GM18517 (cell line): ENCODE data around the gene CREG2.
"Not testable (repeated sequence)": the region's sequence is repeated elsewhere in the genome, so short reads cannot be mapped to it uniquely, and the experiment has no call there.

ENCODE experiments used
- ATAC-seq: cut with Tn5 transposase; IDR thresholded peaks from one replicate; pipeline ENCODE4 v1.9.1; 2021; ENCODE audit warnings: mild to moderate bottlenecking, moderate library complexity; ENCODE audit not compliant: unreplicated experiment

The CREG2 gene

DNA sequence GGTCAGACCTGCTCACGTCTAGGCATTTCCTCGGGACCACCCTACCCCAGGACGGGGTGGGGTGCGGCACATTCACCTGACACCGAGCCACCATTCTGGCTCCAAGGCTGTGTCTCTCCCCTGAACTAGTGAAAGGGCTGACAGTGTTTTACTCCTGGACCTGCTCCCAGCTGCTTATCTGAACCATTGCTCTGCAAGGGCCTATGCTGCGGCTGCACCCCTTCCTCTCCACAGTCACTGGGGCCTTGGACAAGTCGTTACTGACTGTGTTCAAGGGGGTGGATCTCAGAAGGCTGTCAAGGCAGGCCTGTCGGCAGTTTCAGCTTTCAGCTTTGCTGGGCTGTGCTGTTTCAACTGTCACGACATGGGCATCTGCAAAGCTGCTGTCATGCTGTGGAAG, 11.7 kb downstream of the CREG2 start:
- ATAC-seq, result no peak

DNA sequence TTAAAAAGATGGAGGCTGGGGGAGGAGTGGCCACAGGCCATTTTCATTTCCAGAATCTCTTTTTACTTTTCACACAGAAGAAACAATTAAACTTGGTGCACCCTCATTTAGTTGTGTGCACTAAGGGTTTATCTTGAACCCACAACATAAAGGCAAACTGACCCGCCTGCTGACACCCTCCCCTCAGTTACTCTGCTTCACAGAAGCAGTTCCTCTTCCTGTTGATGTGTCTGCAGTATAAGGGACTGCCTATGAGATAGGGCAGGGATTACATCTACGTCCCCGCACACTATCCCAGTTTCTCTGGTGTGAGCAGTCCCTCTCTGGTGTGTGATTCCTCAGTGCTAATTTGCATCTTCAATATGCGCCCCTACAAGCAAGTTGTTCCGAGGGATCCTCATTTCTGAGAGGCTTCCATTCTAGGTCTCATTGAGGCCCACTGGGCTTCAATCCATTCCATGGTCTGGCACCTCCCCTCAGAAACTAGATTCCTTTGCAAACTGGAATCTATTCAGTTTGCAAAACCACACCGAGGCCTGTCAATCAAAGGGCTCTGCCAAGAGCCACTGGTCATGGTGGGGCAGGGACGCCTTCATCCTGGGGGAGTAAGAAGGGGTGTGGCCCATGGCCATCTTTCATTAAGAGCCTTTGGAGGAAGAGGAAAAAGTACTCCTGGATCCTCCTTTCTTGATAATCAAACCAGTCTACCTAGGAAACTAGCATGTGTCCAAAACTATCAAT, 12.3 kb downstream of the CREG2 start:
- no peak for ATAC-seq

DNA sequence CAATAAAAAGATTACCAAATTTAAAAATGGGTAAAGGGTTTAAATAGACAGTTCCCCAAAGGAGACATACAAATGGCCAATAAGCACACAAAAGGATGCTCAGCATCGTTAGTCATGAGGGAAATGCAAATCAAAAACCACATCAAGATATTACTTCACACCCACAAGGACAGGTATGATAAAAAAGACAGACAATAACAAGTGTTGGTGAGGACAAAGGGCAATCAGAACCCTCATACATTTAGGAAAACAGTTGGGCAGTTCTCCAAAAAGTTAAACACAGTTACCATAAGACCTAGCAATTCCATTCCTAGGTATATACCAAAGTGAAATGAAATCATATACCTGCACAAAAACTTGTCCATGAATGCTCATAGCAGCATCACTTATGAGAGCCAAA, 14.5 kb downstream of the CREG2 start:
- no peak for ATAC-seq

DNA sequence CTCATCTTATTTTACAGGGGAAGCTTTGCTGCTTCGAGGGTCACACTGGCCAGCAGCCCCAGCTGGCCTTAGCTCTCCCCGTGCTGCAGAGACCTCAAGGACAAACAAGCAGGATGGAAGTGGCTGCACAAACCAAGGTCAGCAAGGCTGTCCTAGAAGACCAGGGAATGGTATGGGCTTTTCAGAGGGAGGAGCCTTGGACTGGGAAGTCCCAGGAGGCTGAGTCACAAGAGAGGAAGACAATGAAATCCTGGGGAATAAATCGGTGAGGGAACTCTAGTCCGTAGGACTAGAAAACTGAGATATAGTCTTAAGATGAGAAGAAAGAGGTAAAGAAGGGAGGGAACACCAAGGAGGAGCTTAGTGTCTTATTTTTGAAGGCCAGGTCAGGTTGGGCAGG, 15.7 kb downstream of the CREG2 start:
- ATAC-seq, result no peak

DNA sequence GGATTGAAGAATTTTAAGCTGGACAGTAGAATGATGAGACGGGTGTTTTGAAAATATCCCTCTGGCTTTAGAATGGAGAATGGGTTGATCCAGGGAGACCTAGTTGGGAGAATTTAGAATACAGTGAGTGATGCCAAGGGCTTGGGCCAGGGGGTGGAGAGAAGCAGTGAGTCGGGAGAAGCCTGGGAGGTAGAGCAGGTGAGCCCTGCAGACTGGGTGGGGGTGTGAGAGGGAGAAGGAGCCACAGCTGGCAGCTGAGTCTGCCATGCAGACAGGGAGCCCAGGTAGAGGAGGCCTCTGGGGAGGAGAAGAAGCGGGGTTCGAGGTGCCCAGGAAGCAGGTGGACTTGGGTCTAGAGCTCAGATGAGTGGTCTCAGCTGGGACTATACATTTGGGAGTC, 18.2 kb downstream of the CREG2 start:
- no peak for ATAC-seq

DNA sequence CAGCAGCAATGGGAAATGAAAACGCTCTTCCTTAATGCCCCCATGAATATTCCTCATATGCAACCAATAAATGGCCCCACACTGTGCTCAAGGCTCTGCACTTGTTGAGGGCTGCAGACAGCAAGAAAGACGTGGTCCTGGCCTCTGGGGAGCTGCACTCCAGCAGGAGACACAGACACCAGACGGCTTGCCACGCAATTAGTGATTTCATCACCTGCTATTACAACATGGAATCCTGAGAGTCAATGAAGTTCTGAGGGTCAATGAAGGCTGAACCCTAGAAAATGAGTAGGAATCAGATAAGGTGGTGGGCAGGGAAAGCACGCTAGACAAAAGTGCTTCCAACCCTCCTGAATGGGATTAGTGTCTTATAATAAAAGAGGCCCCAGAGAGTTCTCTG, 18.9 kb downstream of the CREG2 start:
- no peak for ATAC-seq

DNA sequence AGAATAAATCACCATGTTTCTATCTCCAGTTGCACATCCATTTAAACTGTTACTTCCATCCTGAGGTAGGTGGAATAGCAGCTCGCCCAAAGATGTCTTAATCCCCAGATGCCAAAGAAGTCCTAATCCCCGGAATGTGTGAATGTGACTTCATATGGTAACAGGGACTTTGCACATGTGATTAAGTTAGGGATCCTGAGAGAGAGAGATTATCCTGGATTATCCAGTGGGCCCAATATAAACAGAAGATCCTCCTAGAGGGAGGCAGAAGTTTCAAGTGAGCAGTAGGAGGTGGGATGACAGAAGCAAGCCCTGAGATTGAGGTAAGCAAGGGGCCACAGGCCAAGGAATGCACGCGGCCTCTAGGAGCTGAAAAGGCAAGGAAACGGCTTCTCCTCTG, 19.8 kb downstream of the CREG2 start:
- no peak for ATAC-seq

DNA sequence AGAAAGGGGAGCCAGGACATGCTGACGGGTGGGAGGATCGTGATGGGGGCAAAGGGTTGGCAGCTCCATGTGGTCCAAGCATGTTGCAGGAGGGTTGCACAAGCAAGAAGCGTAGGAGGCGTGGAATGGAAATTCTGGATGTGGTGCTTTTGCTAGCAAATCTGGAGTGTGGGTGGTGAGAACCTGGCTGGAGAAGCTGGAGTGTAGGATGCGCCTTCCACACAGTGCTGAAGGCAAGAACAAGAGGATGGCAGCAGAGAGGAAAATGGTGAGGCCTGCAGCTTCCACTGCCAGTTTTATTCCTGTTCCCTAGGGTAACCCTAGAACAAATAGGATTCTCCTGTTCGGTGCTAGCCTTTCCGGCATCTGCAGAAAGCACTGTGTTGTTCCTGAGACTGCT, 22.4 kb downstream of the CREG2 start:
- ATAC-seq, result no peak

DNA sequence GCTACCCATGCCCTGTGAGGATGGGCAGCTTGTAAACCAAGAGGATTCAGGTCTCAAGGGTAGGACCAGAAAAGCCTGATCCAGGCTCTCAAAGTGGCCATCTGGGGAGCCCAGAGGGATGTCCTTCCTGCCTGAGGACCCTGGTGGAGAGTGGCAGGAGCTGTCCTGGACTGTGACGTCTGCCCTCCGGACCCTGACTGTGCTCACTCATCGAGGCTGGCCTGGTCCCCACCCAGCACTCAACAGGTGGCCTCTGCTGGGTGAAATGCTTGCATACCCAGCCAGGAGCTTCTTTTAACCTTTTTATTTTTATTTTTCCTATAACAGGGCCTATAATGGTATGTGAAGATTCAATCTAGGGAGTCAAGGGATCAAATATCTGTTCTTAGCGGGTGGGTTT, 24.5 kb downstream of the CREG2 start:
- ATAC-seq, result no peak

DNA sequence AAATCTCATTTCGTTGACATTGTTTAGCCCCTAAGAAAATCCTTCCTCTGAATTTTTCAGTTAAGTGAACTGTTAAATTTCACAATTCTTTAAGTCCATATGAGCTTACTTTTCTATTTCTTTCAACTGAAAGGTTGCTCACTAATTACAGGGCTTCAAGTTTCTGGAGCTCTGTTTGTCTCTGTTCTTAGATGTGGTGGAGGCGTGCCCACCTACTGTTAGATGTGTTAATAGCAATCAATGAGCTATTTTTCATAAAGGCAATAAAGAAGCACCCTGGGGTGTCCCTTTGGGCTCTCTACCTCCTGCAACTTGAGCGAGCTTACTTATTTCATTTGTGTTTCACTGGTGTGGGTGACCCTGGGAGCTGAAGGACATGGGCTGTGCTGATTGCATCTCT, 25.0 kb downstream of the CREG2 start:
- no peak for ATAC-seq

DNA sequence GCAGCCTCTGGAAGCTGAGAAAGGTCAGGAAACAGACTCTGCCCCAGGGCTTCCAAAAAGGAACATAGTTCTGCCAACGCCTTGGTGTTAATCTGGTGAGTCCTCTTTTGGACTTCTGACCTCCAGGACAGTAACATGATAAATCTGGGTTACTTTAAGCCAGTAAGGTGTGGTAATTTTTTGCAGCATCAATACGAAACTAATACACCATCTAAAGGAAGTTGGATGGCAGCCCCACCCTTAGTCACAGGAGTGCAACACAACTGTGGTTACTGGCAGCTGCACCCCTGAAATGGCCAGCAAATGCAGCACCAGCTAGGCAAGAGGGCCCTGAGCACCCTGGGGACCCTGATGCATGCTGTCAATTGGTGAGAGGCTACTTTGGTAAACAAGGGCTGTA, 25.8 kb downstream of the CREG2 start:
- ATAC-seq, result peak; percentile 49

DNA sequence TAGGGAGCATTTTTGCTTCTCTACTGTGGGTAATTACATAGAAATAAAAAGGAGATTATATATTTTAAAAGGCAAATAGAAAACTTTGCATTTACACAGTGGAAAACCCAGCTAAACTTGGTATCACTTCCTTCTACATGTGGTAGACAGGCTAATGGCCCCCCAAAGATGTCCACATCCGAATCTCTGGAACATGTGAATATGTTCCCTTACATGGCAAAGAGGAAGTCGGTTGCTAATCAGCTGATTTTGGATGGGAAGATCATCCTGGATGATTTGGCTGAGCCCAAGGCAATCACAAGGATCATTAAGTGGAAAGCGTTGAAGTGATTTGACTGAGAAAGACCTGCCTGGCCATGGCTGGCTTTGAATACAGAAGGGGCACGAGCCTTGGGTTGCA, 26.2 kb downstream of the CREG2 start:
- no peak for ATAC-seq

DNA sequence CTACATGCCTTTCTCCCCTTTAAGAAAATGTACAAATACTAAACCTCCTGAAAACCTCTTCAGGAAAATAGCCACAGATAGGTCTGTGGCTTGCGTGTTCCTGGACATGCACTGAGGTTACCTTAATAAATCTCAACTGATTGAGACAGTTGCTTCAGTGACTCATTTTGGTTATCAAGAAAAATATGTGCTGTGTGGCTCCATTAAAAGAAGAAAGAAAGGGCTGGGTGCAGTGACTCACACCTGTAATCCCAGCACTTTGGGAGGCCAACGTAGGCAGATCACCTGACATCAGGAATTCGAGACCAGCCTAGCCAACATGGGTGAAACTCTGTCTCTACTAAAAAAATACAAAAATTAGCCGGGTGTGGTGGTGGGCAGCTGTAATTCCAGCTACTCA, 27.1 kb downstream of the CREG2 start:
- no peak for ATAC-seq

DNA sequence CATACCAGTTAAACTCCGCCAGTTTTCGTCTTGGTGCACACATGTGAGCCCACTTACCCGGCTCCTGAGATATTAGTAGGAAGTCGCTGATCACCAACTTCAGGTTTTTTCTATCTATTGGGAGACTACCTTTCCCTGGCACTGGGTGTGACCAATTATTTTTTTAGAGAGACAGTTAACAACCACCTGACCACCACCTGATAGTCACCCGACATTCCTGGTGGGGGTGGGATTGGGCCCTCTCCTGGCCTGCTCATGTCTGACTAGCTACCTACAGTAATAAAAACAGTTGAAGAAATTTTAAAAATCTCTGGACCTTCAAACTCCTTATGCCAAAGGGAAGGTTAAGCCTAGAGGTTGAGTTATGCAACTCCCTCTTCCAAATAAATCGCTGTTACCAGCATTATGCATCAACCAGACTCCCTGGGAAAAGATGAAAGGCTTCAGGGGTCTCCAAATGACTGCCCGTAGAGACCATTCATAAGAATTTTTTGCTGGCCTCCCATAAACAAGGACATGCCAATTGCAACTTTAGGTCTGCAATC, 27.8 kb downstream of the CREG2 start:
- no peak for ATAC-seq

DNA sequence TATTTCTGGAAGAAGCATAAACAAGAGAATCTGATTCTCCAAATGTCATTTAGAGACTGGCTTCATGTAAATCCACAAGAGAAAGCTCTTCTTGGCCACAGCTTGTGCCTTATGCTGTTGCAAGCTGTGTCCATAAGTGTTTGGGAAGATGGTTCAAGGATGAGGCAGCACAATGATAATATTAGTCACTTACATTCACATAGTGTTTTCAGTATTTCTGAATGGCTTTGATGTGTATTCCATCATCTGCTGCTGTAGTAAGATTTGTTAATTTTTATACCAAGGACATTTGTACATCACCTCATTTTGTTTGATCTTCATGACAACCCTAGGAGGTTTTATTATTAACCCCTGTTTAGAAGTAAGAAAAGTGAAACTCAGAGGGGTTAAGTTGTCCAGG, 29.9 kb downstream of the CREG2 start:
- no peak for ATAC-seq

DNA sequence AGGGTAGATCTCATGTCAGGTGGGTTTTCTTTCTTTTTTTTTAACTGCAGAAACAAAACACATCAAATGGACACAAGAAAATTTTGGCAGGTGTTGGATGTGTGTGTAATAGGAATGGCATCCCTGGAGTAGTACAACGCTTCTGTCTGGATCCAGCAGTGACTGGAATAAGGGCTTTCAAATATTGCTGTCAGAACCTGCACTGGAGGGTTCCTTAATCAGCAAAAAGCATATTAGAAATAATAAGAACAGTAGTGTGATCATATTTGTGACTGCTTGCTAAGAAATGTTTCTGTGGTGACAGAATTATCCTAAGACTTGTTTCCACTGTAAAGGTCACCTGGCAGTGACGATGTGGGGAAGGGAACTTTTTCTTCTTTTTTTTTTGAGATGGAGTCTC, 30.8 kb downstream of the CREG2 start:
- ATAC-seq, result no peak

DNA sequence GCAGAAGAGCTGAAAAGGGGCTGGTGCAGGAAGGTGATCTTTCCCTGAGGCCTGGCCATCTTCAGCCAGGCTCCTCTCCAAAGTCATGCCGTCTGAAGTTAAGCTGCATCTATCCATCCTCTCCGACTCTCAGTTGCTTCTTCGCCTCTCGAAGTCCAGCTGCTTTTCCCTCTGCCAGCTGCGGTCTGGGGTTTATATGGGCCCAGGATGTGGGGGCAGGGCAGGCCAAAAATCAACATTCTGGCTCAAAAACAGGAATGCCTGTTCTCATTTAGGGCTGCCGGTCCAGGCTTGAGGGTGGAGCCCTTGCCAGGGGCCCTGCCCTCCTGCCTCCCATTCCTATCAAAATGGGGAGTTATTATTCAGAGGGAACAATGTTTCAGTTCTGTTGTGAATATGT, 31.2 kb downstream of the CREG2 start:
- ATAC-seq, result no peak

DNA sequence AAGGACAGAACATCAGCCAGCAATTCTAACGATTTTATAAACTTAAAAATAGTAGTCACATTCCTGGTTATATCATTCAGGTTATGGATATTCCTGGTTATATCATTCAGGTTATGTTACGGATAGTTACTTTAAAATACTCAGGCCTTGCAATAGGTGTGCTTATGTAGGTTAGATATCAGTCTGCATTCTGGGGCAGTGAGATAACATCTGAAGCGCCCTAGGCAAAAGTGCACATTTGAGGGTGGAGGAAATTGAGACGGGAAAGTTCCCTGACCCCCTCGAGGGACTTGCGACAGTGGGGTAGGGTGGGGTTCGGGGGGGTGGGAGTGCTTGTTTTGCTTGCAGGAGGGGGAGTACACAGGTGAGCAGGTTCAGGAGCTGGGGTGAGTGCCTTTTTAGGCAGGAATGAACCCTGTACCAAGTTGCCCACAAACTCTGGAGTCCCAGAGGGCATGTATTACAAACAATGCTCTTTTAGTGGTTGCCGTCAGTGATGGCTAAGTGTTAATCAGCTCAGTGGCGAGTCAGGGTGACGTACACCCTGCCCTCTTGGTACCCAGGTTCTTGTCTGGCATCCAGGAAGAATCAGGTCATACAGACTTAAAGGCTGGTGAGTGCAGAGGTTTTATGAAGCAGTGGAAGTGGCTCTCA, 31.8 kb downstream of the CREG2 start:
- no peak for ATAC-seq

DNA sequence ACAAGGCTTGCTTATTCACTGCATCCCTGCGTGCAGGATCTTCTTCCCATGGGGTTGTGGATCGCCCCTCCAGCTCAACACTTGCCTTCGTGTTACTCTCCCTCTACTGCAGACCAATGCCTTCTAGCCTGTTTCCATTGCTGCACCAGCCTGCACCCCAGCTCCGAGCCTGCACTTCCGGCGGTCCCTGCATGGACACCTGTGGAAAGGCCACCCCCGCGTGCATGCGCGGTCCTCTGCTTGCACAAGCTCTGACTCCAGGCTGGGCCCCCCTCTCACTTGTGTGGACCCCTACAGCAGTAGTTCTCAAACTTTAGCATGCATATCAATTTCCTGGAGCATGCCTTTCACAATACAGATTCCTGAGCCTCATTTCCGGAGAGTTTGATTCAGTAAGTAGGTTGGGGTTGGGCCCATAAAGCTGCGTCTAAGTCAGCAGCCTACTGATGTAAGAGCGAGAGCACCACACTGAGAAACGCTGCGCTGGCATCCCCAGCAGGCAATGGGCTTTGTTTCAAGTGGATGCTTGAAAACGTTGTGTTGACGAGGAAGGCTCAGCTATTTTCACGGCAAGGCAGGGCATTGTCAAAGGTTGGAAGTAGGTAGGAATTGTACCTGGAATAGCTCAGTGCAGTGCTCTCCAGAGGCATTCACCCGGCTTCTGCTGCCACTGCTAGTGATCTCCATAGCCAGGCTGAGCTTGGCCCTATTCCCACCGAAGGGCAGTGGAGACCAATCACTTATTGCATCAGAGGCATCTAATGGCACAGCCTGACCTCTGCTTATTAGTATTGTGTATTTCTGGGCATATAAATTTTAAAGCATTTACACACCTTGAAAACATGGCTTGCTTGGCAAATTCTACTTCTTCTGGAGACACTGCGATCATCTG, 32.6 kb downstream of the CREG2 start:
- no peak for ATAC-seq

DNA sequence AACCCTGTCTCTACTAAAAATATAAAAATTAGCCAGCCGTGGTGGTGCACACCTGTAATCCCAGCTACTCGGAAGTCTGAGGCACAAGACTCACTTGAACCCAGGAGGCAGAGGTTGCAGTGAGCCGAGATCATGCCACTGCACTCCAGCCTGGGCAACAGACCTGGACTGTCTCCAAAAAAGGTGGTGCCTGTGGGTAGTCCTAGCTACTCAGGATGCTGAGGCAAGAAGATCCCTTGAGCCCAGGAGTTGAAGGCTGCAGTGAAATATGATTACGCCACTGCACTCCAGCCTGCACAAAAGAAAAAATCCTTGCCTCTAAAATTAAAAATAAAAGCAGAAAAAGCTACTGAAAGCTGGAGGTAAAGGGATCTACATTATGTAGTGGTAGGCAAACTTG, 34.7 kb downstream of the CREG2 start:
- ATAC-seq, result not testable (repeated sequence)

DNA sequence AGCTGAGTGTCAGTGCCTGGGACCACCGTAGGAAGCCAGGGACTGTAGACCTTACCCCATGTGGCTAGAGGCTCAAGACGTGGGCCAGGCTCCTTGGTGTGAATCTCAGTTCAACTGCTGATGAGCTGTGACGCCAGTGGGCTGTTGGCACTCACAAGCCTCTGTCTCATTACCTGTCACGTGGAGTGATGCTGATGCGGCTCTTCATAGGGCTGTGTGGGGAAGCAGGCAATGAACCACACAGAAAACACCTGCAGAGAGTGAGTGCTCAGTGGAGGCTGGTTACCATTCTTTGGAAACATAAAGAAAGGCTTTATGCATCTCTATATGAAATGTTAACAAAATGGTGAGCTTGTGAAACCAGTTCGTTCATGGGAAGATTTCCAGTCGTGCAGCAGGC, 36.1 kb downstream of the CREG2 start:
- no peak for ATAC-seq
